Stimulated activated CD4-positive, alpha-beta T cell treated with anti-CD3 and anti-CD28 coated beads, Interleukin-1b, Interleukin-23, amount 100 ng/mL, for 24 hours (primary cell): ENCODE measurements around the gene CORO2B.

Experiments
- DNase-seq, 4 experiments: peaks; one replicate each; pipeline ENCODE4 v3.0.0-alpha.2; 2020; ENCODE audit warnings: low read depth in 4 of 4, low spot score in 1 of 4

The CORO2B gene

DNA sequence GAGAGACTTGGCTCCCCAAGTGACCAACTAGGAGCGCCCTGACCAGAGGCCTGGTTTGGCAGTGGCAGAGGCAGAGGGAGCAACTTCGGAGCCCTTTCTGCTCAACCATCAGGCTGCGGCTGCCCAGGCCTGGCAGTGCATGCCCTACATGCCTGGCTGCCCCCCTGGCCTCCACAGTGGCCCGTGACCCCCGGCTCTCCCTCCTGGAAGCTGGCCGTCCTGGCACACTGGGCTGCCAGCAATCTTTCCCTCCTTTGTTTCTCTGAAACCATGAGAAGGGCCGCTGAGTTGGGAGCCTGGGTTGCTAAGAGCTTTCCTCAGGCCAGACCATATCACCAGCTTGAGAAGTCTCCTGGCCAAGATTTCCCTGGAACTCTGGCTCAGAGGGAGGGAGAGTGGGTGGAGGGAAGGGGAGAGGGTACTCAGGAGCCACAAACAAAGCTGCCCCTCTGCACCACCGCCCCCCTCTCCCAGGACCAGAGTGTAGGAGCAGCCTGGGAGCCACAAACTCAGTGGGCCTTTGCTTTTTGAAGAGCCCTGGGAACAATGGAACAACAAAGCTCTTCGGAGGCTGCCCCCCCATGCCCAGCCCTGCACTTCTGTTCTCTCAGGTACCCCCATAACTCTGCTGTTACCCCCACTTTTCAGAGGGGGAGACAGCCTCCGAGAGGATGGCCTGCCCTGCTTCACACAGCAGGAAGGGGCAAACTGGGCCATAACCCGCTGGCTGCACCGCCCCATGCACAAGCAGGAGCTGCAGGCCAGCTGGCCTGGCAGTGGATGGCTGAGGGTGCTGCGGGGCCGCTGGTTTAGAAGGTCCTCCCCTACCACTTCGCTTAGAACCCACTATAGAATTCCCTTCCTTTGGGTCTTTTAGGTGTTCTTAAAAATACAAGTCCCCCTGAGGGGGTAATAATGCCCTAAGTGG, 11.3 kb downstream of the CORO2B start:
- no peak for DNase-seq

DNA sequence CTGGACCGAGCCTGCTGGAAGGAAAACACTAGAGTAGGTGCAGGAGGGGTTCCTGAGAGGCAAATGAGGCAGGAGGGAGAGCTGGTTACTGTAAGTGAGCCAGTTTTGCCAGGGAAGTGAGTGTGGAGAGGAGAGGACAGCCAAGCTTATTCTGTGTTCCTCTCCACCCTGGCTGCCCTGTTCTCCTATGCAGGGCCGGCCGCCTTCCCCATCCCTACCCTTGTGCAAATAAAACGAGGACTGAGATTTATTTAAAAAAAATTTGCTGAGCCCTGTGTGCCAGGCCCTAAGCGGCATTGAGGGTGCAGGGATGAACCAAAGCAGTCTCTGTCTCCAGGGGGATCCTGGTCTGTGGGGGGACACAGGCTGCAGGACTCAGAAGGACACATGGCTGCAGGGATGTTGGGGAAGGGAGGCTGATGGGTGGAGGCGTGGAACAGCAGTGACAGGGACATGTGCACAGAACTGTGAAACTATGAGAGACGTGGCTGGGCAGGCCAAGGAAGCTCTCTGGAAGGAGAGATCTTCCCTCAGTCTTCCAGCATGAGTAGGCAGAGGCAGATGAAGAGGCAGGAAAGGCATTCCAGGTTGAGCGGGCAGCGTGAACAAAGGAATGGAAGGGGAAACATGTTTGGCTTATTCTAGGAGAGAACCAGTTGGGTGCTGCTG, 12.1 kb downstream of the CORO2B start:
- no peak for DNase-seq

- no peak for DNase-seq
These were observed 13.3 kb downstream of the CORO2B start for GRCh38 chr15:68592054-68592453.

DNA sequence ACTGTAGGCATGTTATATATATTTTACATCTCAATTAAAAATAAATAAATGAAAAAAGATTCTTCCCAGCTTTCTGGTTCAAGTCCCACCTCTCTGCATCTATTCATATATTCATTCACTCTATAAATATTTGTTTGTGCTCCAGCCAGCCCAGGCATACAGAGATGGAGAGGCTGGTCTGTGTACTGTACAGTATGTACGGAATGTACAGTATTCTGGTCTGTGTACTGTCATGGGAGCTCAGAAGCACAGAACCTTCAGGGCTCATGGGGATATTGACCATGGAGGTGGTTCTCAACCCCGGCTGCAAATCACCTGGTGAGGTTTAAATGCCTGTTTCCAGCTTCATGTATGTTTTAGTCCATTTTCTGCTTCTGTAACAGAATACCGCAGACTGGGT, 13.8 kb downstream of the CORO2B start:
- DNase-seq: no peak

- DNase-seq: no peak
These were observed 14.5 kb downstream of the CORO2B start for GRCh38 chr15:68593341-68593740.

GRCh38 chr15:68593828-68594532, 15.2 kb downstream of the CORO2B start:
- DNase-seq: no peak

GRCh38 chr15:68594533-68595259, 15.9 kb downstream of the CORO2B start:
- no peak for DNase-seq

DNA sequence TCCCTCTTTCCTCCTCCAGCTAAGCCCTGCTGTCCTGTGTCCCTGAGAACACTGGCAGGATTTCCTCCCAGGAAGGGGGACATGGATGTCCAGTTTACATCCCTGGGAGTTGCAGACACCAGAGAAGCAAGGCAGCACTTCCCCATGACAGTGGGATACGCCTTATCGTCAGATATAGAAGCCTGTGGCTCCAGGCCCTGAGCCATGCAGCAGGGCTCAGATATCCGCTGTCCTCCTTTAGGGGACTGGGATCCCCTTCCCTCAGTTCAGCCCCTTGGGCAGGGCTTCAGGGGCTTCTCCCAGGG, 16.4 kb downstream of the CORO2B start:
- DNase-seq: no peak

GRCh38 chr15:68595761-68596160, 17.0 kb downstream of the CORO2B start:
- DNase-seq: no peak

DNA sequence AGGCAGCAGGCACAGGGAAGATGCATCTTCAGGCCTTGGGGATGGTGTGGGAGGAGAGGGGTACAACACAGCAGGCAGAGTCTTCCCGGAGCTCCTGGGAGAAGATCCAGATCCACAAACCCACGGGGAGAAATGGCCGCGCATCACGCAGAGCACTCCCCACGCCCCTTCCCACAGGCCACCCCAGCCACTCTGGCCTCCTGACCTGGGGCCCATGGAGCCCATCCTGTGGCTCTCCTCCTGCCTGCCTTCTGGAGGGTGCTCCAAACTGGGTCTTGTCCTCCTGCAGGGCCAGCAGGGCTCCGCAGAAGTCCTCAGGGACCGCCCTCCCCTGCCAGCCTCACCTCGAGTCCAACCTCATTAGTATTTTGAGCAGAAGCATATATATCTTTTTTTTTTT, 17.9 kb downstream of the CORO2B start:
- no peak for DNase-seq

- no peak for DNase-seq
These were observed 18.8 kb downstream of the CORO2B start for GRCh38 chr15:68597581-68597980.

GRCh38 chr15:68598171-68599152, 19.7 kb downstream of the CORO2B start:
- DNase-seq: no peak

DNA sequence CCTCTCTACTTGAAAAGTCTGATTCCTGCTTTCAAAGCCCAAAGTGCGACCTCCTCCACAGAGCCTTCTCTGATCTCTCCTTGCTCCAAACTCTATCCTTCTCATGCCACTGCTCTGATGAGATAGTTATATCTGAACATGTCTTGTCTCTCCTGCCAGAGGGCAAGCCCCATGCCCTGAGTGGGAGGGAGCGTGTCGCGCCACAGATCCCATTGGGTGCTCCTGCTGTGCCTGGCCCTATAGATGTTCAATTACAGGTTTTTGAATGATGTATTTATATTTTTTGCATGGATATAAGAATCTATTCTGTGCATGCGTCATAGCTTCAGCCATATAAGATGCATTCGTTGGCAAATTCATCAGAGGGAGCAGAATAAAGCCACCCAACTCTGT, 20.4 kb downstream of the CORO2B start:
- no peak for DNase-seq

GRCh38 chr15:68599560-68600071, 20.8 kb downstream of the CORO2B start:
- no peak for DNase-seq

GRCh38 chr15:68601206-68602197, 22.7 kb downstream of the CORO2B start:
- no peak for DNase-seq

- DNase-seq: no peak
These were observed 23.8 kb downstream of the CORO2B start for GRCh38 chr15:68602459-68603215.

GRCh38 chr15:68603216-68603595, 24.4 kb downstream of the CORO2B start:
- no peak for DNase-seq

DNA sequence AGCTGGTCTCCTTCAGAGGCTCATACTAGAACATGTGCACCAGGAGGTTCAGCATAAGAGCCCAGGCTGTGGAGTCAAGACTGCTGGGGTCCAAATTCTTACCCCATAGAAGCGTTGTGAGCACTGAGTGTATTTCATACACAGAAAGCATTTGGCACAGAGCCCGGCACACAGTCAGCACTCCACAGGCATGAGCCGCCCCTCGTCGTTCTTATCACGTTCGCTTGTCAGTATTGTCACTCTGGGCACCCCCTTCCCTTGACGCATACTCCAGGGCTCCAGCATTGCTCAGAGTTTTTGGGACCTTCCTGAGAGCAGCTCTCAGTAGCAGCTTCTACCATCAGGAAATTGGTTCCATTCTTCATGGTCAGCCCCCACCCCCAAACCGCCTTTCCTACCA, 25.2 kb downstream of the CORO2B start:
- DNase-seq: no peak
